GM21717 (cell line): Measurements from ENCODE around the gene RARB.

Source experiments
- ATAC-seq: cut with Tn5 transposase; IDR thresholded peaks from one replicate; pipeline ENCODE4 v1.9.1; 2021; ENCODE audit warnings: mild to moderate bottlenecking, moderate library complexity; ENCODE audit not compliant: unreplicated experiment

The RARB gene

GRCh38 chr3:25573386-25574171 lies 145.5 kb downstream of the RARB start:
- ATAC-seq, result no peak

GRCh38 chr3:25574172-25574765 lies 146.2 kb downstream of the RARB start:
- ATAC-seq, result no peak

GRCh38 chr3:25575001-25575400 lies 146.9 kb downstream of the RARB start:
- no peak for ATAC-seq

GRCh38 chr3:25576146-25576545 lies 148.1 kb downstream of the RARB start:
- no peak for ATAC-seq

- no peak for ATAC-seq
These were observed 148.9 kb downstream of the RARB start for GRCh38 chr3:25576831-25577454.

DNA sequence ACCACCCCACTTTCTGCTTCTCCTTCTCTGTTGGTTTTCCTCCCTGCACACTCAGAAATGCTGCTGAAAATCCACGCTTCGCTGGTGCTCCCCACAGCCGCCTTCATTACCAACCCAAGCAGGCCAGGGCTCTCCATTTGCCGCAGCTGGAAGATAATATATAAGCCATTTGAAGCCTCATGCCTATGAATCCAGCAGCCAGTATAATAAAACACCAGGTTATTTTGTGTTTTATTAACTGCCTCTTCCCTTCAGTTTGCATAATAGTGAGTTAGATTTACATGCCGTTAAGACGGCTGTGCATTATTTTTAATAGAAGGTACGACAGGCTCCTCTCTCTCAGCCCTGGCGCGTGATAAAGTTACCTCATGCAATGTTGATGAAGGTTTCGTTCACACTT lies 150.0 kb downstream of the RARB start:
- no peak for ATAC-seq

- ATAC-seq, result no peak
These were observed 152.5 kb downstream of the RARB start for GRCh38 chr3:25580534-25580933.

GRCh38 chr3:25581335-25581734 lies 153.3 kb downstream of the RARB start:
- no peak for ATAC-seq

GRCh38 chr3:25581823-25582222 lies 153.8 kb downstream of the RARB start:
- no peak for ATAC-seq

GRCh38 chr3:25582242-25582641 lies 154.2 kb downstream of the RARB start:
- no peak for ATAC-seq

DNA sequence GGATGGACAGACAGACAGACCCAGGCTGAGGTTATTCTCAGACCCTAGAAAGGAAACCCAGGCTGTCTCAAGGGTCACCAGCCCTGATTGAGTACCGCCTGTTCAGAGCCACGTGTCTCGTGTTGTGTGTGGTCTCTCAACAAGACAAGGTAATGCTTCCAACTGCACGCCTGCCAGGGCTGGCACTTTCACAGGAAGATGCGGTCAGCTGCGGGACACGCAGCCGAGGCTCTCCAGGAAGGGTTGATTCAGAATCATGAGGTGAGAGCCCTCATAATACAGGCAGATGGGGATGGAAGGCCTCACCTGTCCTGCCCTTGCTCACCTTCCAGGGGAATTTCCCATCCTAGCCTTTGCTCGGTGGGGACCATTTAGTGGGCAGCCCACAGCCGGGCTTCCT lies 155.3 kb downstream of the RARB start:
- ATAC-seq, result no peak

- no peak for ATAC-seq
These were observed 156.1 kb downstream of the RARB start for GRCh38 chr3:25584011-25584789.

- no peak for ATAC-seq
These were observed 157.5 kb downstream of the RARB start for GRCh38 chr3:25585361-25586166.

DNA sequence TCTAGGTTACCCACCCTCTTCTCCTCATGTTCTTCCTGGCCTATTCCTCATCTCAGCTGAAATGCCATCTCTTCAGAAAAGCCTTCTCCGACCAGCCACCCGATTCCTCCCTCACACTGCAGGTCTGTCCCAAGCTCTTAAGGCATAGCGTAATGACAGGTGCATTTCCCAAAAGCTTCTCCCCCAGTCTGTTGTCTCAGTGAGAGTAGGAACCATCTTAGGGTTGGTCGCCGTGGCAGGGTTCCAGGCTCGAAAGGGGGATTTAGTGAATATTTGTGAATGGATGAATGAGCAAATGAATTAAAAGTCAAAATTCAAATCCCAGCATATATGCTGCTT lies 158.1 kb downstream of the RARB start:
- ATAC-seq, result no peak

DNA sequence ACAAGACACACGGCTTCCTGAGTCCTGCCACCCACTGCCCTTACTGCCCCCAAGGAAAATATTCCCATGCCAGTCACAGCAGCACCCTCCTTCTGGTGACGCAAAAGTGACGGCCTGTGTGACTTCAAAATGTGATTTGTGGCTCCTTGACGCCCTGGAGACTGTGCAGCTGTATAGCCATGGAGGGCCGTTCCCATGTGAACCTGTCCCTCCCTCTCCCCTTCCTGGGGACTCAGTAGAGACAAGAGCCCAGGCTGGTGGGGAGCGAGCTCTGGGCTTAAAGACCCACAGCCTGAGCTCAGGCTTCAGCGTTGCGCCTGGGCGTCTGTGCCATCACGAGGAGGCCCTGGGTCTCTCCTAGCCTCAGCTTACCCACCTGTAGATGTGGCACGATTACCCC lies 158.5 kb downstream of the RARB start:
- ATAC-seq, result no peak

DNA sequence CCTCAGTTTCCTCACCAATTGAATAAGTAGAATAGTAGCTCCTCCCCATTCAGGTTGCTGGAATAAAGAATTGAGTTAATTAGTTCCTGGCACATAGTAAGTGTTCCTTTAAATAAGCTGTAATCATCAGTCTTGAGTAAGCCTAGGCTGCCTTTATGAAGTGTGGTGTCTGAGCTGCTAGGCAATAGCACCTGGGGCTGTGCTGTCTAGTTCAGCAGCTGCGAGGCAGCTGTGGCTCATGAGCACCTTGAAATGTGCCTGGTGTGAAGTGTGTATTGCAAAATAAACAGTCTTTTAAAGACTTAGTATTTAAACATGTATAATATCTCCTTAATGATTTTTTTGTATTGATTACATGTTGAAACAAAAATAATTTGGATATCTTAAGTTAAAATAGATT lies 159.0 kb downstream of the RARB start:
- no peak for ATAC-seq

DNA sequence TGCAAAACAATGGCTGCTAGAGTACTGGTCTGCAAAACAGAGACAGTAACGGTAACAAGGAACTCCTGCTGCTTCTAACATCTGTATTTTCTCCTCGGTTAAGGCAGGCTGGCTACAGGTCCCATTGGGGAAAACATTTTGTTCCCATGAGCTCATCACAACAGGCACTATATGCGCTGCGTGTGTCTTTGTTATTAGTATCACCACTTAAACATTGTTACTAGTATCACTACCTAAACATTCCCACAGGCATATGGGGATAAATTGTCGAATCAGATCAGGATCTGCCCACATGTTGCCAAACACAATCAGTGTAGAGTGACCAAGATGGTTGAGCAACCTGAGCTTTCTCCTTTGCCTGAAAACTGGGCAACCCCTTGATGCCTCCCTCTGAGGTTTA lies 159.5 kb downstream of the RARB start:
- no peak for ATAC-seq

GRCh38 chr3:25587975-25588374 lies 159.9 kb downstream of the RARB start:
- no peak for ATAC-seq

DNA sequence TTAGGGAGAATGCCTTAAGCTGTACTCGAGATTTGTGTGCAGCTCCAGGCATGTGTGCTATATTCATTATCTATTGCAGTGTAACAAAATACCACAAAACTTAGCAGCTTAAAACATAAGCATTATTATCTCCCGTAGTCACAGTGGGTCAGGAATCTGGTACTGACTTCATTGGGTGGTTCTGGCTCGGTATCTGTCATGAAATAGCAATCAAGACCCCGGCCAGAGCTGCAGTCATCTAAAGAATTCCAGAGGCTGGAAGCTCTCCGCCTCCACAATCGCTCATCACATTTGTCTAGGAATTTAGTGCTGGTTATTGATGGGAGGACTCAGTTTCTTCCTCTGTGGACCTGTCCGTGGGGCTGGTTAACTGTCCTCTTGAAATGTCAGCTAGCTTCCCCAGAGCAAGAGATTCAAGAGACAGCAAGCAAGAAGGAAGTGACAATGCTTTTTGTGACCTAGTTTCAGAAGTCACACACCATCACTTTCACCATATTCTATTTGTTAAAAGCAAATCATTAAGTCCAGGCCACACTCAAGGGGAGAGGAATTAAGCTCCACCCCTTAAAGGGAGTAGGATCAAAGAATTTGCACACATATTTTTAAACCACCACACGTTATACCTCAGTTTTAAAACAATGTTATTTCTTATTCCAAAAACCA lies 160.5 kb downstream of the RARB start:
- ATAC-seq, result no peak

- no peak for ATAC-seq
These were observed 161.2 kb downstream of the RARB start for GRCh38 chr3:25589104-25589782.
